Thoracic aorta (tissue), 2 donors: ENCODE results near the gene MRNIP. TPM values are rescaled to one million over a fixed set of nuclear protein-coding genes. Genes with fewer than 3 reads are reported as not detected.
A peak's percentile ranks its signal among the peaks of the same experiment; 100 is the strongest.

Experiments
- ATAC-seq: fragments of 150-250 bp; one replicate; pipeline ENCODE4 v1.8.0; 2017; ENCODE audit warnings: low read depth; ENCODE audit not compliant: insufficient number of reproducible peaks, low FRiP score
- DNase-seq: peaks from one replicate; pipeline ENCODE4 v3.0.0-alpha.2; 2020; ENCODE audit warnings: low spot score
- H3K27ac ChIP-seq, 2 donors: fragments of 200-600 bp; sonication (generic); 1 replicate in 1 of 2; 2 replicates in 1 of 2; pipeline ENCODE4 v1.5.1; 2016; ENCODE audit warnings: mild to moderate bottlenecking in 2 of 2, moderate library complexity in 2 of 2
- H3K27me3 ChIP-seq: fragments of 200-600 bp; sonication (generic); replicated peaks from 2 replicates; pipeline ENCODE4 v1.6.0; 2016; ENCODE audit warnings: mild to moderate bottlenecking; ENCODE audit not compliant: insufficient read depth
- H3K36me3 ChIP-seq: fragments of 200-600 bp; sonication (generic); one replicate; pipeline ENCODE4 v1.5.1; 2016
- H3K4me1 ChIP-seq, 2 donors: fragments of 200-600 bp; sonication (generic); 1 replicate in 1 of 2; 2 replicates in 1 of 2; pipeline versions ENCODE4 v1.5.1 to v1.6.0; 2016; ENCODE audit warnings: low read depth in 2 of 2, mild to moderate bottlenecking in 1 of 2; ENCODE audit not compliant: control insufficient read depth in 1 of 2
- H3K4me3 ChIP-seq: fragments of 200-600 bp; sonication (generic); 2 replicates; pipeline ENCODE4 v1.5.1; 2016; ENCODE audit warnings: mild to moderate bottlenecking
- H3K9me3 ChIP-seq: fragments of 200-600 bp; sonication (generic); 2 replicates; pipeline ENCODE4 v1.5.1; 2016
- CTCF ChIP-seq: fragments of 200-600 bp; sonication (generic); IDR thresholded peaks from one replicate; pipeline ENCODE4 v1.5.1; 2019; ENCODE audit warnings: antibody characterized with exemption
- total RNA-seq, 2 donors: library from RNA; depleted of rRNA; stranded (reverse); fragments of >200 nt; gene quantifications; one replicate each; pipeline versions ENCODE4 v1.1.0 to v1.2.3, GENCODE V29; 2016

Gene MRNIP
- total RNA-seq = 10 to 100 TPM; 46.2 to 54.2 TPM

- H3K4me1 ChIP-seq = peaks cover 5 to 37% of the 10 kb centered on the region in 2 donors
- TF ChIP-seq CTCF = no peak
- no peaks in the 10 kb centered on the region for H3K9me3 ChIP-seq
- ATAC-seq (peak; percentile 68), DNase-seq (peak; percentile 92)
- no peaks in the 10 kb centered on the region for H3K27me3 ChIP-seq
- H3K27ac ChIP-seq = peak within 1 kb of the TSS; percentile 81 to 85
- peak within 1 kb of the TSS; percentile 87 for H3K4me3 ChIP-seq
- peaks cover 7% of the 10 kb centered on the region for H3K36me3 ChIP-seq
Observed at GRCh38 chr5:179858586-179859427, at the start of gene MRNIP. Gene MRNIP, minus strand, starts transcription at chr5:179858817. Its CDS starts 21 bp downstream, at chr5:179858796.

- no peaks in the 10 kb centered on the region for H3K9me3 ChIP-seq
- peak within 1 kb of the TSS; percentile 84 for H3K4me3 ChIP-seq
- no peak for DNase-seq
- peak; percentile 29 for TF ChIP-seq CTCF
- no peaks in the 10 kb centered on the region for H3K27me3 ChIP-seq
- peaks cover 10% of the 10 kb centered on the region for H3K36me3 ChIP-seq
- peaks cover 10 to 24% of the 10 kb centered on the region in 2 donors for H3K4me1 ChIP-seq
- H3K27ac ChIP-seq = peak within 1 kb of the TSS; percentile 56 to 58
- peak; percentile 71 for ATAC-seq
Observed at GRCh38 chr5:179907556-179908324, 49.1 kb upstream of the MRNIP start, which contains the start of gene TBC1D9B. Gene TBC1D9B, minus strand, starts transcription at chr5:179907897. Its CDS starts 76 bp downstream, at chr5:179907821.

GRCh38 chr5:179906795-179907555 is 48.4 kb upstream of the MRNIP start:
- Histone ChIP-seq H3K9me3 (no peaks in the 10 kb centered on the region), H3K27me3 (no peaks in the 10 kb centered on the region), H3K4me1 (peaks cover 10 to 24% of the 10 kb centered on the region in 2 donors), H3K4me3 (peak overlapping the region; percentile 84), H3K36me3 (peaks cover 10% of the 10 kb centered on the region), H3K27ac (peak overlapping the region; percentile 33 to 56)
- ATAC-seq (no peak), DNase-seq (no peak)
- no peak for TF ChIP-seq CTCF

- Histone ChIP-seq H3K36me3 (peaks cover 10% of the 10 kb centered on the region), H3K9me3 (no peaks in the 10 kb centered on the region), H3K27ac (no peak overlapping the region), H3K4me3 (peak overlapping the region; percentile 84), H3K27me3 (no peaks in the 10 kb centered on the region), H3K4me1 (peaks cover 10 to 24% of the 10 kb centered on the region in 2 donors)
- no peak for TF ChIP-seq CTCF
- DNase-seq (no peak), ATAC-seq (no peak)
Observed at GRCh38 chr5:179906294-179906794, 47.7 kb upstream of the MRNIP start.
